PC-3 (cell line): ENCODE results near the gene ACD.

Experiments
- CTCF ChIP-seq: fragments of 300-600 bp; sonication (generic); conservative IDR thresholded peaks from 2 replicates; pipeline ENCODE4 v1.5.1; 2017; ENCODE audit warnings: antibody characterized with exemption, low read depth, mild to moderate bottlenecking, low read length
- EZH2phosphoT487 ChIP-seq: fragments of 300-600 bp; sonication (generic); IDR thresholded peaks from 2 replicates; pipeline ENCODE4 v1.6.1; 2018; ENCODE audit warnings: mild to moderate bottlenecking, antibody characterized with exemption, low read length, borderline replicate concordance

- TF ChIP-seq CTCF: no peak
- TF ChIP-seq EZH2phosphoT487: no peak
These were observed 41.4 kb upstream of the ACD start for GRCh38 chr16:67701420-67701819.
